Progenitor cell of endocrine pancreas (in vitro differentiated cells): ENCODE results near the gene CRY1. TPM values are rescaled to one million over a fixed set of nuclear protein-coding genes. Genes with fewer than 3 reads are reported as not detected.
"Not testable (repeated sequence)": the region's sequence is repeated elsewhere in the genome, so short reads cannot be mapped to it uniquely, and the experiment has no call there.

Experiments used
- DNase-seq: peaks from one replicate; pipeline ENCODE4 v3.0.0; 2021; ENCODE audit warnings: low spot score; ENCODE audit not compliant: unreplicated experiment
- H3K27ac Mint-ChIP-seq: 2 replicates; pipeline ENCODE4 v1.8.0; 2021; ENCODE audit warnings: mild to moderate bottlenecking, moderate library complexity, mixed read lengths
- H3K27me3 Mint-ChIP-seq: 2 replicates; pipeline ENCODE4 v1.8.0; 2021; ENCODE audit warnings: mixed read lengths
- H3K36me3 Mint-ChIP-seq: 2 replicates; pipeline ENCODE4 v1.8.0; 2022; ENCODE audit warnings: mixed read lengths; ENCODE audit not compliant: insufficient read depth
- H3K4me1 Mint-ChIP-seq: 2 replicates; pipeline ENCODE4 v1.8.0; 2021; ENCODE audit warnings: low read depth, mixed read lengths
- H3K4me3 Mint-ChIP-seq: 2 replicates; pipeline ENCODE4 v1.8.0; 2021; ENCODE audit warnings: low read depth, mild to moderate bottlenecking, moderate library complexity, mixed read lengths
- H3K9me3 Mint-ChIP-seq: 2 replicates; pipeline ENCODE4 v1.8.0; 2021; ENCODE audit warnings: low read depth, mixed read lengths
- CTCF ChIP-seq: fragments of 200-600 bp; sonication (generic); IDR thresholded peaks from one replicate; pipeline ENCODE4 v1.5.0; 2021; ENCODE audit warnings: antibody characterized with exemption, mild to moderate bottlenecking; ENCODE audit not compliant: unreplicated experiment
- total RNA-seq: library from RNA; stranded (reverse); gene quantifications from 2 replicates; pipeline ENCODE4 v1.2.1, GENCODE V29; 2021

The CRY1 gene
- total RNA-seq, 1 donor from 2014 or later: 26.9 TPM

GRCh38 chr12:107031061-107031460 is 62.3 kb downstream of the CRY1 start:
- Mint-ChIP-seq H3K36me3 (no peaks in the 10 kb centered on the region), H3K27ac (no peak overlapping the region), H3K4me3 (no peak overlapping the region), H3K27me3 (no peaks in the 10 kb centered on the region), H3K4me1 (peaks cover 22% of the 10 kb centered on the region), H3K9me3 (peaks cover 3% of the 10 kb centered on the region)
- no peak for TF ChIP-seq CTCF
- DNase-seq: no peak

GRCh38 chr12:107029081-107029480 is 64.3 kb downstream of the CRY1 start:
- DNase-seq: no peak
- TF ChIP-seq CTCF: no peak
- Mint-ChIP-seq H3K27ac (no peak overlapping the region), H3K27me3 (no peaks in the 10 kb centered on the region), H3K9me3 (no peaks in the 10 kb centered on the region), H3K4me1 (peaks cover 22% of the 10 kb centered on the region), H3K36me3 (no peaks in the 10 kb centered on the region), H3K4me3 (no peak overlapping the region)

DNA sequence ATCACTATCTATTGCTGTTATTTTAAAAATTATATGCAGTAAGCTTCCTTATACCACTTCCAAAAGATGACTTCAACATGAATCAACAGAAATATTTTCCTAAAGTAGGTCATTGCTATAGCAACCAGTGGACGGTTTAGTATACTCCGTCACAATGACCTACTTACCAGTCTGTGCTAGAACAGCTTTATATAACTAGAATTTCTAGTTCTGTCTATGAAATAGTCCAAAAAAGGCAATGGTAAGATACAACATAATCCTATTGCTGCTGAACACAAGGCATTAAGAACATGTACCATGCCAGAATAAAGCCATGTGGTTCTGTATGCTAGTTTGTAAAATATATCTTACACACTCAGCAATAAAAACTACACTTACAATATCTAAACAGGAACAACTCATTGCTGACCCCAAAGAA is 65.7 kb downstream of the CRY1 start:
- H3K9me3 Mint-ChIP-seq: no peaks in the 10 kb centered on the region
- H3K27me3 Mint-ChIP-seq: no peaks in the 10 kb centered on the region
- no peak overlapping the region for H3K27ac Mint-ChIP-seq
- H3K36me3 Mint-ChIP-seq: no peaks in the 10 kb centered on the region
- peaks cover 22% of the 10 kb centered on the region for H3K4me1 Mint-ChIP-seq
- H3K4me3 Mint-ChIP-seq: no peak overlapping the region
- TF ChIP-seq CTCF: no peak
- DNase-seq: no peak

DNA sequence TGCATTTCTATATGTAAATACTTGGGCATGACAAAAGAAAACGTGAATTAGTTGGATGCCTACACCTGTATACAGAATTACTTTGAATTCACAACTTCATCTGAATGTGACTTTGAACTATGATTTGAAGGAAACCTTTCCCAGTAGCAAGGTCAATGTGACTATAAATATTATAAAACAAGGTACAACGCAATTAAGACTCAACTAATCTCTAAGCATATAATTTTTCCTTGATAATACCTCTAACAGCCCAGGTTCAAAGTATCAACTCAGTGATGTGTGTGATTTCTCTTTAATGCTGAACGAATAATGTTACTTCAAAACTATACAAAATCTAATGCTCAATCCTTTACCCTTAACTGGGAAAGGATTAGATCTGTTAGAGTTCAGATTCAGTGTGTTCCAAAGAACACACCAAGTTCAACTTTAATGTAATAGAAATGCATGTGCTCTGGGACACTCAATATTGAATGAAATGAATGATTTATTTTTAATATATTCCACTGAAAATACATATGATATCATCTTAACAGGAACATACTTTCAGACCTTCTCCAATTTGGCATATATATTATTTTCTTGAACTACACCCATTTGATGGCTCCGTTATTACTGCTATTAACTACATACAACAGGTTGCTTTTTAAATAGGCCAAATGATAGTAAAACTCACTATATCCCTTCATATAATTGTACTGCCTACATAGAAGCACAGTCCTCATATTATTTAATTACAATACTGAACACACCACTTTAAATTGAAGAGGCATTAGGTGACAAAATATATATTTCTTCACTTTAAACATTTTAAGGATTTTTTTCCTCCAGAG is 66.3 kb downstream of the CRY1 start:
- TF ChIP-seq CTCF: no peak
- peaks cover 22% of the 10 kb centered on the region for H3K4me1 Mint-ChIP-seq
- no peaks in the 10 kb centered on the region for H3K36me3 Mint-ChIP-seq
- no peaks in the 10 kb centered on the region for H3K27me3 Mint-ChIP-seq
- no peak for DNase-seq
- no peak overlapping the region for H3K27ac Mint-ChIP-seq
- no peaks in the 10 kb centered on the region for H3K9me3 Mint-ChIP-seq
- no peak overlapping the region for H3K4me3 Mint-ChIP-seq

DNA sequence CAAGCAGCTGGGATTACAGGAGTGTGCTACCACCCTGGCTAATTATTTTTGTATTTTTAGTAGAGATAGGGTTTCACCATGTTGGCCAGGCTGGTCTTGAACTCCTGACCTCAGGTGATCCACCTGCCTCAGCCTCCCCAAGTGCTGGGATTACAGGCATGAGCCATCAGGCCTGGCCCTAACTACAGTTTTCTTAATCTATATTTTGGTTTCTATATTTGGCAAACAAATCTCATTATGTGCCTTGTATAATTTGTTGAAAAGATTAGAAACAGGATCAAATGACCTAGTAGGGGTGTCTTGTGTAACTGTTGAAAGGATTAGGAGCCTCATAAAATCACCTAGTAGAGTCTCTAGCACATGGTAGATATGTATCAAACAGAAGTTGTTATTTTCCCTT is 67.0 kb downstream of the CRY1 start:
- H3K27ac Mint-ChIP-seq, H3K36me3 Mint-ChIP-seq, H3K27me3 Mint-ChIP-seq, DNase-seq, H3K4me3 Mint-ChIP-seq, H3K9me3 Mint-ChIP-seq: not testable (repeated sequence)
- H3K4me1 Mint-ChIP-seq: peaks cover 21% of the 10 kb centered on the region

- H3K27ac Mint-ChIP-seq: no peak overlapping the region
- no peak for TF ChIP-seq CTCF
- H3K36me3 Mint-ChIP-seq: peaks cover under 1% of the 10 kb centered on the region
- peaks cover 17% of the 10 kb centered on the region for H3K4me1 Mint-ChIP-seq
- H3K27me3 Mint-ChIP-seq: no peaks in the 10 kb centered on the region
- H3K9me3 Mint-ChIP-seq: no peaks in the 10 kb centered on the region
- DNase-seq: no peak
- H3K4me3 Mint-ChIP-seq: no peak overlapping the region
These were observed 67.7 kb downstream of the CRY1 start for GRCh38 chr12:107025671-107026070.
